Transverse colon (tissue), 4 donors: ENCODE measurements around the gene DCBLD2. TPM values are rescaled to one million over a fixed set of nuclear protein-coding genes. Genes with fewer than 3 reads are reported as not detected.
A peak's percentile ranks its signal among the peaks of the same experiment; 100 is the strongest.

ENCODE experiments used
- DNase-seq: peaks from one replicate; pipeline ENCODE4 v3.0.0-alpha.2; 2019
- H3K27ac ChIP-seq, 4 donors: fragments of 200-600 bp; sonication (generic); 2 replicates each; pipeline ENCODE4 v1.5.1; 2016 to 2018; ENCODE audit warnings: inconsistent platforms in 4 of 4
- H3K27me3 ChIP-seq: fragments of 200-600 bp; sonication (generic); 2 replicates; pipeline ENCODE4 v1.5.1; 2017; ENCODE audit warnings: inconsistent platforms
- H3K36me3 ChIP-seq, 4 donors: fragments of 200-600 bp; sonication (generic); 2 replicates each; pipeline ENCODE4 v1.5.1; 2017 to 2019; ENCODE audit warnings: inconsistent platforms in 4 of 4
- H3K4me1 ChIP-seq, 4 donors: fragments of 200-600 bp; sonication (generic); 2 replicates each; pipeline ENCODE4 v1.5.1; 2017 to 2020; ENCODE audit warnings: inconsistent platforms in 4 of 4
- H3K4me3 ChIP-seq, 4 donors: fragments of 200-600 bp; sonication (generic); 1 replicate in 1 of 4; 2 replicates in 3 of 4; pipeline versions ENCODE4 v1.5.1 to v1.6.1; 2017 to 2019; ENCODE audit warnings: inconsistent platforms in 4 of 4
- H3K9me3 ChIP-seq, 2 donors: fragments of 200-600 bp; sonication (generic); 2 replicates each; pipeline ENCODE4 v1.5.1; 2017 to 2019; ENCODE audit warnings: inconsistent platforms in 2 of 2
- EP300 ChIP-seq: sonication (generic); formaldehyde crosslinking; IDR thresholded peaks from one replicate; pipeline ENCODE4 v1.6.1; 2017; ENCODE audit warnings: antibody characterized with exemption, low read depth
- POLR2A ChIP-seq: fragments of 450-650 bp; IDR thresholded peaks from one replicate; pipeline ENCODE4 v1.6.1; 2016; ENCODE audit warnings: antibody characterized with exemption, mild to moderate bottlenecking, moderate library complexity
- POLR2AphosphoS5 ChIP-seq, 3 donors: sonication (generic); formaldehyde crosslinking; IDR thresholded peaks; one replicate each; pipeline ENCODE4 v1.6.1; 2016; ENCODE audit warnings: antibody characterized with exemption in 3 of 3
- WGBS, 2 donors: methylation state at CpG; one replicate each; pipeline ENCODE4 v1.1.5; 2018; ENCODE audit warnings: low coverage in 1 of 2; 5-methylcytosine and 5-hydroxymethylcytosine counted together
- in situ Hi-C, 4 donors: fragments of 200-750 bp; cut with MboI; loops; one replicate each; pipeline versions ENCODE4 v1.15.0 to v1.15.1; 2017; ENCODE audit warnings: low sequenced_read_pairs in 3 of 4, low pct_ligation_motif_present in 1 of 4, low pct_unique_long_range_greater_than_20kb in 1 of 4
- intact Hi-C: fragments of 100-400 bp; cut with DNase I; formaldehyde crosslinking; loops from one replicate; pipeline ENCODE4 v1.15.1; 2023; ENCODE audit warnings: low total_unique reads
- total RNA-seq, 4 donors: library from RNA; depleted of rRNA; stranded (reverse); fragments of >200 nt; gene quantifications; one replicate each; pipeline ENCODE4 v1.1.0, GENCODE V29; 2016
- TF ChIP-seq, protein P1 (sequence below), 5 experiments: fragments of 200-600 bp in 3 of 5; fragments of 450-650 bp in 2 of 5; sonication (generic) in 3 of 5; IDR thresholded peaks; 1 replicate in 2 of 5; 2 replicates in 3 of 5; pipeline ENCODE4 v1.5.1; 2016 to 2017; ENCODE audit warnings: antibody characterized with exemption in 5 of 5, inconsistent platforms in 3 of 5, mild to moderate bottlenecking in 2 of 5, moderate library complexity in 1 of 5

DCBLD2 gene
- total RNA-seq, 4 donors from 2014 or later, result 14.3 to 20.6 (median 18.4) TPM

DNA sequence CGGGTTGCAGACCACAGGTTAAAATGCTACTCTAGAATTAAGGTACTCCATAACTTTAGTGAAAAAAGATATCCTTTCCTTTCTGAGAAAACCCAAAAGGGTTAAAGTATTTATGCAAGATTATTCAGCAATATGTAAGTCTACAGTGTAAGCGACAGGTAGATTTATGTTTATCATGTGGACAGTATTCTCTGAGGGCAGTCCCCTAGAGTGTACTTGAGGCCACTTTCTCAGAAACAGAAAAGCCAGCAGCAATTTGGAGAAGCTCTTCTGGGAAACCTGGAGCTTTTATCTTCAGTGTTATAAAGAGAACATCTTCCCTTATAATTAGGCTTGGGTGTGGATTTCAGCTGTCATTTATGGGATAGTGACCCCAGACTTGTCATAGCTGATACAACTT lies 129.5 kb downstream of the DCBLD2 start:
- Histone ChIP-seq H3K36me3 (no peaks in the 10 kb centered on the region), H3K4me3 (no peak overlapping the region), H3K27me3 (no peaks in the 10 kb centered on the region), H3K27ac (no peak overlapping the region), H3K4me1 (no peaks in the 10 kb centered on the region), H3K9me3 (no peaks in the 10 kb centered on the region)
- WGBS, 2 donors, result 83 to 96% methylated on average over 2 of the region's 2 CpGs
- no peak for DNase-seq
- in situ Hi-C loops (no loop called here), intact Hi-C loops (no loop called here)
- TF ChIP-seq EP300 (no peak), POLR2AphosphoS5 (IDR thresholded peaks at IDR 0.05) (no peak), POLR2A (no peak)
- TF ChIP-seq, protein P1, sequence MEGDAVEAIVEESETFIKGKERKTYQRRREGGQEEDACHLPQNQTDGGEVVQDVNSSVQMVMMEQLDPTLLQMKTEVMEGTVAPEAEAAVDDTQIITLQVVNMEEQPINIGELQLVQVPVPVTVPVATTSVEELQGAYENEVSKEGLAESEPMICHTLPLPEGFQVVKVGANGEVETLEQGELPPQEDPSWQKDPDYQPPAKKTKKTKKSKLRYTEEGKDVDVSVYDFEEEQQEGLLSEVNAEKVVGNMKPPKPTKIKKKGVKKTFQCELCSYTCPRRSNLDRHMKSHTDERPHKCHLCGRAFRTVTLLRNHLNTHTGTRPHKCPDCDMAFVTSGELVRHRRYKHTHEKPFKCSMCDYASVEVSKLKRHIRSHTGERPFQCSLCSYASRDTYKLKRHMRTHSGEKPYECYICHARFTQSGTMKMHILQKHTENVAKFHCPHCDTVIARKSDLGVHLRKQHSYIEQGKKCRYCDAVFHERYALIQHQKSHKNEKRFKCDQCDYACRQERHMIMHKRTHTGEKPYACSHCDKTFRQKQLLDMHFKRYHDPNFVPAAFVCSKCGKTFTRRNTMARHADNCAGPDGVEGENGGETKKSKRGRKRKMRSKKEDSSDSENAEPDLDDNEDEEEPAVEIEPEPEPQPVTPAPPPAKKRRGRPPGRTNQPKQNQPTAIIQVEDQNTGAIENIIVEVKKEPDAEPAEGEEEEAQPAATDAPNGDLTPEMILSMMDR (IDR thresholded peaks at IDR 0.05), result no peak

DNA sequence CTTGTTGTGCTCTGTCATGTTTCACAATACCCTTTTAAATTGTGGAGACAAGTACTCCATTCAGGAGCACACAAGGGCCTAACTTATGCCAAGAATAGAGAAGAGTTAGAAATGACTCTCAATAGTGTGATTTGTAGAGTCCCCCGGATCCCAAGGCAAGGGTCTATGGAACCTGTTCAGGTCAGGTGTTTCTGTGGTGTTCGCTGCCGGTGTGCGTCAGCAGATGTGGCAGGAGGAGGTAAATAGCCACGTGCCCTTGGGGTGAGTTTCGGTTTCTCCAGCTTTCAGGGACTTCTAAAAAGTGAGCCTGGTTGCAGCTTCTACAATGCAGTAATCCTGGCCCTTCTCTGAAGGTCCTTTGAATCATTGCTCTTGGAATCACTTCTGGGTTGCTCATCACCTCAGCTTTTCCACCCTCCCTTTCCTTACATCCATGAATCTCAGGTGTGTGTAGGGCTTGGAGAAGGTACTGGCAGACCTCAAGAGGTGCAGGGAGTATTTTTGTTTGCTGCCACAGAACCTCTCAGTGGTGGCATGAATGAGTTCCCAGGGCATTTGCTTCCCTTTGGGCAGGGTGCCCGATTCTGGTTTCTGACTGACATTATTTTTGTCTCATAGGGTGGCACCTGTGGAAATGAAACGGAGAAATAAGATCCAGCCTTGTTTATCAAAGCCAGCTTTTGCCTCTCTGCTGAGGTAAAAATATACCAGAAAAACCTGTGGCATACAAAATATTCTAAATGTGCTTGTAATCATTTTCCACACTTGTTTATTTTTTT lies 131.0 kb downstream of the DCBLD2 start:
- TF ChIP-seq, protein P1 (IDR thresholded peaks at IDR 0.05), result no peak
- TF ChIP-seq POLR2A, result no peak
- no peak for TF ChIP-seq POLR2AphosphoS5 (IDR thresholded peaks at IDR 0.05)
- no peak for TF ChIP-seq EP300
- Histone ChIP-seq H3K27ac (peak overlapping the region; percentile 2 to 44 (median 32)), H3K9me3 (no peaks in the 10 kb centered on the region), H3K36me3 (no peaks in the 10 kb centered on the region), H3K4me3 (no peak overlapping the region), H3K27me3 (no peaks in the 10 kb centered on the region), H3K4me1 (no peaks in the 10 kb centered on the region)
- 60 to 77% methylated on average over 4 to 8 of the region's 8 CpGs for WGBS, 2 donors
- DNase-seq, result peak; percentile 53
- intact Hi-C loops (no loop called here), in situ Hi-C loops (no loop called here)

DNA sequence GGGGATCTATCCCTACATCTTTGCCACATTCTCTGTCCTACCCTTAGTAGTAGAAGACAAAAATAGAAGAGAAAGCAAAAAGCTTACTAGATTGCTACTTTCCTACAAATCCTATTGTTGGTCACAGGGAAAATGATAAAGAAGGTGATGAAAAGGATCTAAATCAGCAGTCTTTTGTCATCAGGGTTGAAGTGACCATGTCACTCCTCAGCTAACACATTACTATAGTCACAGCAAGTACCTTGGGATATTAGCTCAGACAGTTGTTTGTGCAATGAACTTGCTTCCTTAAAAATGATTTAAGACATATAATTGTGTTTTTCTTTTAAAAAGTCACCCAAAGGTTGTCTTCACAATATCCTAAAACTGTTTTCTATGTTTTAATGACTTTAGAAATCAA lies 132.0 kb downstream of the DCBLD2 start:
- no peaks in the 10 kb centered on the region for H3K4me1 ChIP-seq
- no peaks in the 10 kb centered on the region for H3K27me3 ChIP-seq
- no peaks in the 10 kb centered on the region for H3K36me3 ChIP-seq
- DNase-seq, result no peak
- intact Hi-C loops, result no loop called here
- no peaks in the 10 kb centered on the region for H3K9me3 ChIP-seq
- TF ChIP-seq POLR2A, result no peak
- TF ChIP-seq POLR2AphosphoS5 (IDR thresholded peaks at IDR 0.05), result no peak
- TF ChIP-seq, protein P1 (IDR thresholded peaks at IDR 0.05), result no peak
- no peak for TF ChIP-seq EP300
- H3K27ac ChIP-seq, result peak overlapping the region in 2 of 4 donors; percentile 2 to 44
- no peak overlapping the region for H3K4me3 ChIP-seq
- in situ Hi-C loops, result no loop called here

DNA sequence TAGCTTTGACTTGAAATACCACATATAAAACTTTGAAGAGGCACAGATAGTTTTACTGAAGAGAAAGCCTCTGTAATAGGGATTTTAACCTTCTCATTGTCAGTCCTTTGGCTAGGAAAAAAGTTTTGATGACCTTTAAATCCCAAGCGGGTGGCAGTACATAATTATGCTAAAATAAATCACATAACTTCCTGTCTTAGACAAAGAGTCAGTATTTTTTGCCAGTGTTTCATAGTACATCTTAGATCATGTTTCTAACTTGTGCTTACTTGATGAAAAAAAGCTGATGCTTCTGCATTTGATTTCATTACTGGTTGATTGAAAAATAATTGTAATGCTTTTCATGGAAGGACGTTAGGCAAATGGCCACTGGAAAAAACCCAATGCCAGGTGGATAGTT lies 132.5 kb downstream of the DCBLD2 start:
- Histone ChIP-seq H3K4me1 (peaks cover 0 to 2% (median 0%) of the 10 kb centered on the region in 4 donors), H3K9me3 (no peaks in the 10 kb centered on the region), H3K27ac (peak overlapping the region in 1 of 4 donors; percentile 44), H3K27me3 (no peaks in the 10 kb centered on the region), H3K4me3 (no peak overlapping the region), H3K36me3 (no peaks in the 10 kb centered on the region)
- in situ Hi-C loops, result no loop called here
- DNase-seq, result no peak
- TF ChIP-seq POLR2A (no peak), POLR2AphosphoS5 (IDR thresholded peaks at IDR 0.05) (no peak), EP300 (no peak)
- TF ChIP-seq, protein P1 (IDR thresholded peaks at IDR 0.05), result no peak
- intact Hi-C loops, result no loop called here
- 66 to 68% methylated on average over 2 of the region's 2 CpGs for WGBS, 2 donors
